Measurements from ENCODE around the gene EIF3I.

EIF3I gene

GRCh38 chr1:32182060-32182459 is 40.1 kb upstream of the EIF3I start:
- Histone ChIP-seq H3K9ac (ENCODE audit: low read length in 5 of 5) (peak overlapping the region in 3 of 5 donors; percentile 41 to 97 (median 96)), H3K4me1 (ENCODE audit: control insufficient read depth in 5 of 5, insufficient read depth in 5 of 5, low read length in 5 of 5) (peaks cover 9 to 58% (median 46%) of the 10 kb centered on the region in 5 donors), H3K9me3 (ENCODE audit: control insufficient read depth in 5 of 5, low read length in 5 of 5) (no peaks in the 10 kb centered on the region), H3K36me3 (ENCODE audit: control insufficient read depth in 5 of 5, insufficient read depth in 5 of 5, low read length in 5 of 5) (peaks cover 10 to 43% (median 29%) of the 10 kb centered on the region in 5 donors), H3K27me3 (ENCODE audit: control insufficient read depth in 5 of 5, insufficient read depth in 4 of 5, low read length in 5 of 5) (no peaks in the 10 kb centered on the region), H3K4me3 (ENCODE audit: low read depth in 1 of 5, low read length in 5 of 5) (peak overlapping the region in 1 of 5 donors; percentile 74), H3K27ac (ENCODE audit: low read depth, low read length) (peak overlapping the region; percentile 99)

- H3K4me3 ChIP-seq (ENCODE audit: low read depth in 1 of 5, low read length in 5 of 5), result no peak overlapping the region
- peaks cover 3 to 44% (median 35%) of the 10 kb centered on the region in 5 donors for H3K4me1 ChIP-seq (ENCODE audit: control insufficient read depth in 5 of 5, insufficient read depth in 5 of 5, low read length in 5 of 5)
- no peaks in the 10 kb centered on the region for H3K27me3 ChIP-seq (ENCODE audit: control insufficient read depth in 5 of 5, insufficient read depth in 4 of 5, low read length in 5 of 5)
- no peaks in the 10 kb centered on the region for H3K9me3 ChIP-seq (ENCODE audit: control insufficient read depth in 5 of 5, low read length in 5 of 5)
- H3K36me3 ChIP-seq (ENCODE audit: control insufficient read depth in 5 of 5, insufficient read depth in 5 of 5, low read length in 5 of 5), result peaks cover 16 to 69% (median 54%) of the 10 kb centered on the region in 5 donors
- H3K9ac ChIP-seq (ENCODE audit: low read length in 5 of 5), result no peak overlapping the region
- H3K27ac ChIP-seq (ENCODE audit: low read depth, low read length), result no peak overlapping the region
These were observed 37.6 kb upstream of the EIF3I start for GRCh38 chr1:32184650-32185049.

GRCh38 chr1:32186077-32186476 is 36.1 kb upstream of the EIF3I start:
- H3K36me3 ChIP-seq (ENCODE audit: control insufficient read depth in 5 of 5, insufficient read depth in 5 of 5, low read length in 5 of 5), result peaks cover 18 to 83% (median 67%) of the 10 kb centered on the region in 5 donors
- no peak overlapping the region for H3K4me3 ChIP-seq (ENCODE audit: low read depth in 1 of 5, low read length in 5 of 5)
- no peaks in the 10 kb centered on the region for H3K9me3 ChIP-seq (ENCODE audit: control insufficient read depth in 5 of 5, low read length in 5 of 5)
- no peak overlapping the region for H3K9ac ChIP-seq (ENCODE audit: low read length in 5 of 5)
- peaks cover 3 to 33% (median 24%) of the 10 kb centered on the region in 5 donors for H3K4me1 ChIP-seq (ENCODE audit: control insufficient read depth in 5 of 5, insufficient read depth in 5 of 5, low read length in 5 of 5)
- H3K27ac ChIP-seq (ENCODE audit: low read depth, low read length), result no peak overlapping the region
- H3K27me3 ChIP-seq (ENCODE audit: control insufficient read depth in 5 of 5, insufficient read depth in 4 of 5, low read length in 5 of 5), result no peaks in the 10 kb centered on the region

- Histone ChIP-seq H3K9me3 (ENCODE audit: control insufficient read depth in 5 of 5, low read length in 5 of 5) (no peaks in the 10 kb centered on the region), H3K36me3 (ENCODE audit: control insufficient read depth in 5 of 5, insufficient read depth in 5 of 5, low read length in 5 of 5) (peaks cover 18 to 84% (median 67%) of the 10 kb centered on the region in 5 donors), H3K27ac (ENCODE audit: low read depth, low read length) (no peak overlapping the region), H3K4me3 (ENCODE audit: low read depth in 1 of 5, low read length in 5 of 5) (no peak overlapping the region), H3K4me1 (ENCODE audit: control insufficient read depth in 5 of 5, insufficient read depth in 5 of 5, low read length in 5 of 5) (peaks cover 3 to 29% (median 20%) of the 10 kb centered on the region in 5 donors), H3K9ac (ENCODE audit: low read length in 5 of 5) (no peak overlapping the region), H3K27me3 (ENCODE audit: control insufficient read depth in 5 of 5, insufficient read depth in 4 of 5, low read length in 5 of 5) (no peaks in the 10 kb centered on the region)
These were observed 35.7 kb upstream of the EIF3I start for GRCh38 chr1:32186491-32186890.

GRCh38 chr1:32187850-32188249 is 34.4 kb upstream of the EIF3I start:
- H3K27me3 ChIP-seq (ENCODE audit: control insufficient read depth in 5 of 5, insufficient read depth in 4 of 5, low read length in 5 of 5), result no peaks in the 10 kb centered on the region
- H3K36me3 ChIP-seq (ENCODE audit: control insufficient read depth in 5 of 5, insufficient read depth in 5 of 5, low read length in 5 of 5), result peaks cover 23 to 92% (median 77%) of the 10 kb centered on the region in 5 donors
- no peak overlapping the region for H3K27ac ChIP-seq (ENCODE audit: low read depth, low read length)
- no peak overlapping the region for H3K9ac ChIP-seq (ENCODE audit: low read length in 5 of 5)
- H3K4me1 ChIP-seq (ENCODE audit: control insufficient read depth in 5 of 5, insufficient read depth in 5 of 5, low read length in 5 of 5), result peaks cover 0 to 16% (median 12%) of the 10 kb centered on the region in 5 donors
- no peaks in the 10 kb centered on the region for H3K9me3 ChIP-seq (ENCODE audit: control insufficient read depth in 5 of 5, low read length in 5 of 5)
- H3K4me3 ChIP-seq (ENCODE audit: low read depth in 1 of 5, low read length in 5 of 5), result no peak overlapping the region

- Histone ChIP-seq H3K27ac (ENCODE audit: low read depth, low read length) (no peak overlapping the region), H3K36me3 (ENCODE audit: control insufficient read depth in 5 of 5, insufficient read depth in 5 of 5, low read length in 5 of 5) (peaks cover 22 to 100% (median 98%) of the 10 kb centered on the region in 5 donors), H3K9me3 (ENCODE audit: control insufficient read depth in 5 of 5, low read length in 5 of 5) (no peaks in the 10 kb centered on the region), H3K4me1 (ENCODE audit: control insufficient read depth in 5 of 5, insufficient read depth in 5 of 5, low read length in 5 of 5) (peaks cover 0 to 6% (median 0%) of the 10 kb centered on the region in 5 donors), H3K27me3 (ENCODE audit: control insufficient read depth in 5 of 5, insufficient read depth in 4 of 5, low read length in 5 of 5) (no peaks in the 10 kb centered on the region), H3K4me3 (ENCODE audit: low read depth in 1 of 5, low read length in 5 of 5) (no peak overlapping the region), H3K9ac (ENCODE audit: low read length in 5 of 5) (no peak overlapping the region)
These were observed 29.8 kb upstream of the EIF3I start for GRCh38 chr1:32192220-32192948.

- H3K9ac ChIP-seq (ENCODE audit: low read length in 5 of 5), result peak overlapping the region in 1 of 5 donors; percentile 4
- no peak overlapping the region for H3K4me3 ChIP-seq (ENCODE audit: low read depth in 1 of 5, low read length in 5 of 5)
- H3K9me3 ChIP-seq (ENCODE audit: control insufficient read depth in 5 of 5, low read length in 5 of 5), result no peaks in the 10 kb centered on the region
- H3K4me1 ChIP-seq (ENCODE audit: control insufficient read depth in 5 of 5, insufficient read depth in 5 of 5, low read length in 5 of 5), result peaks cover 0 to 12% (median 6%) of the 10 kb centered on the region in 5 donors
- no peak overlapping the region for H3K27ac ChIP-seq (ENCODE audit: low read depth, low read length)
- no peaks in the 10 kb centered on the region for H3K27me3 ChIP-seq (ENCODE audit: control insufficient read depth in 5 of 5, insufficient read depth in 4 of 5, low read length in 5 of 5)
- peaks cover 16 to 87% (median 79%) of the 10 kb centered on the region in 5 donors for H3K36me3 ChIP-seq (ENCODE audit: control insufficient read depth in 5 of 5, insufficient read depth in 5 of 5, low read length in 5 of 5)
These were observed 27.2 kb upstream of the EIF3I start for GRCh38 chr1:32194984-32195383.

GRCh38 chr1:32195531-32195930 is 26.7 kb upstream of the EIF3I start:
- Histone ChIP-seq H3K27me3 (ENCODE audit: control insufficient read depth in 5 of 5, insufficient read depth in 4 of 5, low read length in 5 of 5) (no peaks in the 10 kb centered on the region), H3K4me1 (ENCODE audit: control insufficient read depth in 5 of 5, insufficient read depth in 5 of 5, low read length in 5 of 5) (peaks cover 0 to 18% (median 12%) of the 10 kb centered on the region in 5 donors), H3K4me3 (ENCODE audit: low read depth in 1 of 5, low read length in 5 of 5) (no peak overlapping the region), H3K27ac (ENCODE audit: low read depth, low read length) (no peak overlapping the region), H3K9ac (ENCODE audit: low read length in 5 of 5) (no peak overlapping the region), H3K36me3 (ENCODE audit: control insufficient read depth in 5 of 5, insufficient read depth in 5 of 5, low read length in 5 of 5) (peaks cover 14 to 82% (median 74%) of the 10 kb centered on the region in 5 donors), H3K9me3 (ENCODE audit: control insufficient read depth in 5 of 5, low read length in 5 of 5) (no peaks in the 10 kb centered on the region)

GRCh38 chr1:32195972-32196823 is 26.0 kb upstream of the EIF3I start:
- H3K27ac ChIP-seq (ENCODE audit: low read depth, low read length), result no peak overlapping the region
- H3K27me3 ChIP-seq (ENCODE audit: control insufficient read depth in 5 of 5, insufficient read depth in 4 of 5, low read length in 5 of 5), result no peaks in the 10 kb centered on the region
- H3K9me3 ChIP-seq (ENCODE audit: control insufficient read depth in 5 of 5, low read length in 5 of 5), result no peaks in the 10 kb centered on the region
- H3K4me3 ChIP-seq (ENCODE audit: low read depth in 1 of 5, low read length in 5 of 5), result no peak overlapping the region
- H3K4me1 ChIP-seq (ENCODE audit: control insufficient read depth in 5 of 5, insufficient read depth in 5 of 5, low read length in 5 of 5), result peaks cover 0 to 23% (median 18%) of the 10 kb centered on the region in 5 donors
- H3K36me3 ChIP-seq (ENCODE audit: control insufficient read depth in 5 of 5, insufficient read depth in 5 of 5, low read length in 5 of 5), result peaks cover 14 to 75% (median 69%) of the 10 kb centered on the region in 5 donors
- H3K9ac ChIP-seq (ENCODE audit: low read length in 5 of 5), result no peak overlapping the region

GRCh38 chr1:32197074-32197473 is 25.1 kb upstream of the EIF3I start:
- Histone ChIP-seq H3K4me1 (ENCODE audit: control insufficient read depth in 5 of 5, insufficient read depth in 5 of 5, low read length in 5 of 5) (peaks cover 0 to 32% (median 27%) of the 10 kb centered on the region in 5 donors), H3K36me3 (ENCODE audit: control insufficient read depth in 5 of 5, insufficient read depth in 5 of 5, low read length in 5 of 5) (peaks cover 11 to 66% (median 60%) of the 10 kb centered on the region in 5 donors), H3K27me3 (ENCODE audit: control insufficient read depth in 5 of 5, insufficient read depth in 4 of 5, low read length in 5 of 5) (peaks cover 0 to 2% (median 0%) of the 10 kb centered on the region in 5 donors), H3K9me3 (ENCODE audit: control insufficient read depth in 5 of 5, low read length in 5 of 5) (no peaks in the 10 kb centered on the region), H3K9ac (ENCODE audit: low read length in 5 of 5) (no peak overlapping the region), H3K4me3 (ENCODE audit: low read depth in 1 of 5, low read length in 5 of 5) (no peak overlapping the region), H3K27ac (ENCODE audit: low read depth, low read length) (no peak overlapping the region)
